OCI-LY7 (cell line): ENCODE measurements around the gene ZNF628. TPM values are rescaled to one million over a fixed set of nuclear protein-coding genes. Genes with fewer than 3 reads are reported as not detected.

Experiments
- BruUV-seq: library from RNA; stranded (reverse); fragments of 400-500 nt; replicated peaks from 2 replicates; lab custom pipeline; 2021; lab: Mats Ljungman, UMichigan
- CTCF ChIA-PET: fragments of 300-600 bp; sonication (Branson Sonifier 250); formaldehyde crosslinking; loops from one replicate; lab custom pipeline; 2022; ENCODE audit warnings: antibody characterized with exemption; ENCODE audit not compliant: unreplicated experiment; lab: Charles Lee
- POLR2A ChIA-PET: fragments of 300-600 bp; sonication (Branson Sonifier 250); formaldehyde crosslinking; loops from one replicate; lab custom pipeline; 2022; ENCODE audit warnings: antibody characterized with exemption; lab: Charles Lee
- DNase-seq: peaks from one replicate; pipeline ENCODE4 v3.0.0-alpha.2; 2015; ENCODE audit warnings: low spot score
- H2AFZ ChIP-seq: fragments of 200-600 bp; sonication (generic), shearing (Covaris generic); 2 replicates; pipeline ENCODE4 v1.6.1; 2014; ENCODE audit warnings: mild to moderate bottlenecking, antibody characterized with exemption, low read length, moderate library complexity
- H3K27ac ChIP-seq: fragments of 200-600 bp; sonication (generic); 2 replicates; pipeline ENCODE4 v1.5.1; 2014; ENCODE audit warnings: mixed run types, low read depth, mild to moderate bottlenecking, moderate library complexity, low read length, inconsistent platforms; ENCODE audit not compliant: poor library complexity, severe bottlenecking
- H3K36me3 ChIP-seq: fragments of 200-600 bp; sonication (generic); 2 replicates; pipeline ENCODE4 v1.6.1; 2014; ENCODE audit warnings: mild to moderate bottlenecking, antibody characterized with exemption, low read length, moderate library complexity, mixed read lengths; ENCODE audit not compliant: insufficient read depth
- H3K4me1 ChIP-seq: fragments of 200-600 bp; sonication (generic); 2 replicates; pipeline ENCODE4 v1.5.1; 2014; ENCODE audit warnings: mild to moderate bottlenecking, low read length; ENCODE audit not compliant: insufficient read depth, poor library complexity, severe bottlenecking
- H3K4me2 ChIP-seq: fragments of 200-600 bp; sonication (generic); 2 replicates; pipeline ENCODE4 v1.6.1; 2014; ENCODE audit warnings: mild to moderate bottlenecking, low read length
- H3K4me3 ChIP-seq: fragments of 200-600 bp; sonication (generic); 2 replicates; pipeline ENCODE4 v1.5.1; 2014; ENCODE audit warnings: mild to moderate bottlenecking, low read depth, low read length; ENCODE audit not compliant: poor library complexity, severe bottlenecking
- H3K79me2 ChIP-seq: fragments of 200-600 bp; sonication (generic); 2 replicates; pipeline ENCODE4 v1.6.1; 2016; ENCODE audit warnings: low read depth, mild to moderate bottlenecking, low read length, moderate library complexity, mixed read lengths; ENCODE audit not compliant: insufficient read depth
- H3K9me2 ChIP-seq: fragments of 200-600 bp; sonication (generic); 2 replicates; pipeline ENCODE4 v1.6.1; 2016; ENCODE audit warnings: mild to moderate bottlenecking, low read length, mixed read lengths; ENCODE audit not compliant: insufficient read depth
- H3K9me3 ChIP-seq: fragments of 200-600 bp; sonication (generic); 2 replicates; pipeline ENCODE4 v1.6.1; 2014; ENCODE audit warnings: mild to moderate bottlenecking, mixed run types, low read length, mixed read lengths
- H4K20me1 ChIP-seq: fragments of 200-600 bp; sonication (generic); 2 replicates; pipeline ENCODE4 v1.6.1; 2014; ENCODE audit warnings: mild to moderate bottlenecking, antibody characterized with exemption, low read length, moderate library complexity, mixed read lengths; ENCODE audit not compliant: insufficient read depth
- CTCF ChIP-seq: fragments of 200-600 bp; sonication (generic); conservative IDR thresholded peaks from 2 replicates; pipeline ENCODE4 v1.5.1; 2014; ENCODE audit warnings: mild to moderate bottlenecking, antibody characterized with exemption, low read length, moderate library complexity, mixed read lengths
- EZH2phosphoT487 ChIP-seq: fragments of 200-600 bp; sonication (generic); IDR thresholded peaks from 2 replicates; pipeline ENCODE4 v1.6.1; 2018; ENCODE audit warnings: low read depth, borderline replicate concordance, mild to moderate bottlenecking, mixed run types, antibody characterized with exemption, low read length, moderate library complexity, mixed read lengths
- intact Hi-C: fragments of 100-400 bp; cut with micrococcal nuclease; formaldehyde crosslinking; loops from one replicate; pipeline ENCODE4 v1.10.0; 2022; ENCODE audit not compliant: unreplicated experiment
- total RNA-seq, 2 experiments: library from RNA; depleted of rRNA in 1 of 2; stranded (reverse); fragments of >200 nt in 1 of 2; shearing (Covaris generic) in 1 of 2; gene quantifications; 2 replicates each; pipeline ENCODE4 v1.2.3, GENCODE V29; 2014 to 2022

ZNF628 gene
- total RNA-seq, 2 experiments from 2014 or later: 5.2 to 10.6 TPM

- Histone ChIP-seq H4K20me1 (no peaks in the 10 kb centered on the region), H3K4me1 (peaks cover 10% of the 10 kb centered on the region), H3K4me2 (no peak overlapping the region), H3K9me3 (no peaks in the 10 kb centered on the region), H3K27ac (no peak overlapping the region), H3K79me2 (peaks cover 6% of the 10 kb centered on the region; the same call in 1 of the 2 replicates), H3K36me3 (peaks cover 15% of the 10 kb centered on the region), H2AFZ (no peak overlapping the region), H3K4me3 (no peak overlapping the region), H3K9me2 (no peaks in the 10 kb centered on the region)
- ChIA-PET CTCF (no interaction called here), POLR2A (no interaction called here)
- BruUV-seq: no TSS peak
- TF ChIP-seq EZH2phosphoT487 (no peak), CTCF (no peak)
- DNase-seq: no peak
- intact Hi-C loops: no loop called here
These were observed 20.7 kb upstream of the ZNF628 start for GRCh38 chr19:55455576-55456235.

GRCh38 chr19:55456347-55456746 is 20.1 kb upstream of the ZNF628 start:
- H3K36me3 ChIP-seq: peaks cover 15% of the 10 kb centered on the region
- no peak for DNase-seq
- peaks cover 8% of the 10 kb centered on the region; the same call in 1 of the 2 replicates for H3K79me2 ChIP-seq
- ChIA-PET CTCF (no interaction called here), POLR2A (no interaction called here)
- intact Hi-C loops: no loop called here
- H3K9me2 ChIP-seq: no peaks in the 10 kb centered on the region
- no peak for TF ChIP-seq EZH2phosphoT487
- no peak for TF ChIP-seq CTCF
- H2AFZ ChIP-seq: no peak overlapping the region
- no peak overlapping the region for H3K27ac ChIP-seq
- no peak overlapping the region for H3K4me2 ChIP-seq
- no peaks in the 10 kb centered on the region for H3K9me3 ChIP-seq
- no peaks in the 10 kb centered on the region for H4K20me1 ChIP-seq
- BruUV-seq: no TSS peak
- peaks cover 13% of the 10 kb centered on the region for H3K4me1 ChIP-seq
- no peak overlapping the region for H3K4me3 ChIP-seq

- no peak overlapping the region for H3K4me3 ChIP-seq
- no peaks in the 10 kb centered on the region for H3K9me3 ChIP-seq
- no peak overlapping the region for H3K27ac ChIP-seq
- TF ChIP-seq EZH2phosphoT487: no peak
- no peak for TF ChIP-seq CTCF
- DNase-seq: no peak
- no peak overlapping the region for H3K4me2 ChIP-seq
- ChIA-PET CTCF (no interaction called here), POLR2A (no interaction called here)
- H3K36me3 ChIP-seq: peaks cover 15% of the 10 kb centered on the region
- H3K9me2 ChIP-seq: no peaks in the 10 kb centered on the region
- intact Hi-C loops: no loop called here
- BruUV-seq: no TSS peak
- peaks cover 8% of the 10 kb centered on the region; the same call in 1 of the 2 replicates for H3K79me2 ChIP-seq
- peaks cover 17% of the 10 kb centered on the region for H3K4me1 ChIP-seq
- H4K20me1 ChIP-seq: no peaks in the 10 kb centered on the region
- H2AFZ ChIP-seq: no peak overlapping the region
These were observed 18.5 kb upstream of the ZNF628 start for GRCh38 chr19:55457683-55458457.
